Mucosa of rectum (tissue), 2 donors: Measurements from ENCODE around the gene GLIS1.

Experiments used
- H3K27ac ChIP-seq, 2 donors: one replicate each; pipeline ENCODE4 v1.7.0; 2013; ENCODE audit warnings: inconsistent platforms in 2 of 2, low read depth in 2 of 2, low read length in 2 of 2
- H3K27me3 ChIP-seq, 2 donors: one replicate each; pipeline ENCODE4 v1.7.0; 2013; ENCODE audit warnings: low read length in 2 of 2; ENCODE audit not compliant: control insufficient read depth in 2 of 2, insufficient read depth in 2 of 2
- H3K36me3 ChIP-seq, 2 donors: one replicate each; pipeline ENCODE4 v1.7.0; 2013; ENCODE audit warnings: low read length in 2 of 2; ENCODE audit not compliant: control insufficient read depth in 2 of 2, insufficient read depth in 2 of 2
- H3K4me1 ChIP-seq, 2 donors: one replicate each; pipeline ENCODE4 v1.7.0; 2013; ENCODE audit warnings: low read length in 2 of 2, mild to moderate bottlenecking in 1 of 2; ENCODE audit not compliant: control insufficient read depth in 2 of 2, insufficient read depth in 2 of 2
- H3K4me3 ChIP-seq, 2 donors: one replicate each; pipeline ENCODE4 v1.7.0; 2013; ENCODE audit warnings: low read length in 2 of 2
- H3K9ac ChIP-seq, 2 donors: one replicate each; pipeline ENCODE4 v1.7.0; 2013; ENCODE audit warnings: low read length in 2 of 2, low read depth in 1 of 2, mild to moderate bottlenecking in 1 of 2
- H3K9me3 ChIP-seq, 2 donors: one replicate each; pipeline ENCODE4 v1.7.0; 2013; ENCODE audit warnings: low read length in 2 of 2; ENCODE audit not compliant: control insufficient read depth in 2 of 2
- donor health status: healthy.
- donor health status: Normal muscosa, but diverticular disease.

GLIS1 gene

DNA sequence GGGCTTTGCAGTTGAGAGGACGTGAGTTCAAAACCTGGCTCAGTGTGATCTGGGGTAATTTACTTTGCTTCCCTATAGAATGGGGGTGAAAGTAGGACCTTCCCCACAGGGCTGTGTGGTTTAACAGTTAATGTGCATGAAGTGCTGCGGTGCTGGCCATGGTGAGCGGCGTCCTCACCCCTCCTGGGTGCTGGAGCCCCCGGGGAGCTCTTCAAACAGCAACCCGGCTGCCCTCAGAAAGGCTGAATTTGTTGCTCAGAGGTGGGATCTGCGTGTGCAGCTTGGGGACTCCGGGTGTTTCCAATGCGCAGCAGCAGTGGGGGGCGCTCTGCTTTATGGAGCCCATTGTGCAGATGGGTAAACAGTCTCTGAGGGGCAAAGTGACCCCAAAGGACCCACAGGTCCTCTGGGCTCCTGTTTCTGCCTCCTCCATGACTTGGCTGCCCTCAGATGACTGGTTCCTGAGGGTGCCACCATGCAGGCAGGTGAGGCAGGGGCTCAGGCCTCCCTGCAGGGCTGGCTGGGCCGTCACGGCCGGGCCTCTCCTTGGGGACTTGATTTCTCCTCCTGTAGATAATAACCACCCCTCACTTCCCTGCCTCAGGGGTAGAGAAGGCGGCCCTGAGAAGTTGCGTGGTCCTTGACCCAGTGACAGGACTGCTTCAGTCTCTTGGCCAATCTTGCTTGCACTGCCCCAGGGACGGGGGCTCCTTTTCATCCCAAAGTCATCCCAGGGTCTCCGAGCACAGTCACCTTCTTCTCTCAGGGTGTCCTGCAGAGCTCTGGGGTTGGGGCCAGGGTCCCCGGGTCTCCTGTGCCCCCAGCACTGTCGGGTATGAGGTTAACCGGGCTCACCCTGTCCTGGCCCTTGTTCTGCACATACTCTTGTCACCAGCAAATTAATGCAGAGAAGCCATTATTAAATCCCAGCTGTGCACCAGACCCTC lies 239.4 kb downstream of the GLIS1 start:
- Histone ChIP-seq H3K4me1 (no peaks in the 10 kb centered on the region), H3K4me3 (no peak overlapping the region), H3K27ac (no peak overlapping the region), H3K36me3 (no peaks in the 10 kb centered on the region), H3K9me3 (no peaks in the 10 kb centered on the region), H3K9ac (no peak overlapping the region), H3K27me3 (no peaks in the 10 kb centered on the region)

DNA sequence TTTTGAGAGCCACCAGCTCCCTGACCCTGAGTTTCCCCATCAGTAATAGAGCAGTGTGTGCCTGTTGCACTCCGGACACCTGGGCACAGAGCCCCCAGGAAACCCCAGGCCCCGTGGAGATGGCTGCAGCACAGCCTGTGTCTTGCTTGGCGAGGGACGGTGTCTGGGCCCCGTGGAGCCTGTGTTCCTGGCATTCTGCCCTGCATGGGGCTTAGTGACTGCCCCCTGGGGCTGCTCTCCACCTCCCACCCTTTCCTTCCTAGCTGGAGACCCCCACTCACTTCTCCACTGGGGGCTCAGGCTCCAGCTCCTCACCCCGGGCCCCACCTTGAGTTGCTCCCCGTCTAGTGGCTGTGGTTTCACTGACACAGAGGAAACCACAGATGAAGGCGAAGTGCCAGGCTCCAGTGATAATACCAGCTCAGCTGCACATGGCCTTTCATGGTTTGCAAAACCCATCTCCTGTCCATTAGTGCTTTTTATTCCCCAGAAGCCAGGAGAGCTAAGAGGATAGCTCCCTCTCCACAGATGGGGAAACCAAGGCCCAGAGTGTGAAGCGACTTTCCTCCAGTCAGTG lies 240.3 kb downstream of the GLIS1 start:
- H3K27ac ChIP-seq, result no peak overlapping the region
- no peak overlapping the region for H3K4me3 ChIP-seq
- H3K9ac ChIP-seq, result no peak overlapping the region
- H3K9me3 ChIP-seq, result no peaks in the 10 kb centered on the region
- no peaks in the 10 kb centered on the region for H3K27me3 ChIP-seq
- no peaks in the 10 kb centered on the region for H3K4me1 ChIP-seq
- no peaks in the 10 kb centered on the region for H3K36me3 ChIP-seq

DNA sequence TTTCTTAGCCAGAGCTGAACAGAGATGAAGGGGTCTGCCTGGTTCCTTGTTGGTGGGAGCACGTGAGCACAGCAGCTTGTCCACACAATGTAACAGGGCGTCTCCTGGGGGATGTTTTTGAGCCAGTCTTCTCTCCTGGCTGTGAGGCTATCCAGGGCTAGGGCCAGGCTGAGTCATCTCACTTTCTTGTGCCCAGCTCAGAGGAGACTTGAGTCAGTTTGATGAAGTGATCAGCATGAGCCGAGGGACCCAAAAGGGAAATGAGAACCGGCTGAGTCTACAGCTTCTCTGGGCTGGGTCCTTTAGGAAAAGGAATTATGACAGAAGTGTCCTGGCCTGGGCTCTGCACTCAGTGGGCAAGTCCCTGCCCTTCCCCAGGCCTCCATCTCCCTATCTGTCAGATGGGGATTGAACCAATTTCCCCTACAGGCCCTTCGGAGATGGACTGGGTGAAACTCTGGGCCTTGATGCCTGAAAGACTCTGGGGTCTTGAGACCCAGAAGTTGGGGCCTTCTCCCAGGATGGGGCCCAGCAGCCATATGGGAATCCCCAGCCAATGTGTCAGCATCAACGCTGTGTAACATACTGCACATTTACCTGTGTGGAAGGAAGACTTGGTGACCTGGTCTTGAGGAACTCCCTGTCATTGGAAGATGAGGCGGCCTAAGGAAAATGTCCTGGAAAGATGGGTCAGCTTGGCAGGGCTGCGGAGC lies 243.2 kb downstream of the GLIS1 start:
- H3K4me3 ChIP-seq, result no peak overlapping the region
- H3K9me3 ChIP-seq, result no peaks in the 10 kb centered on the region
- H3K9ac ChIP-seq, result no peak overlapping the region
- H3K4me1 ChIP-seq, result no peaks in the 10 kb centered on the region
- H3K27me3 ChIP-seq, result no peaks in the 10 kb centered on the region
- no peak overlapping the region for H3K27ac ChIP-seq
- no peaks in the 10 kb centered on the region for H3K36me3 ChIP-seq

DNA sequence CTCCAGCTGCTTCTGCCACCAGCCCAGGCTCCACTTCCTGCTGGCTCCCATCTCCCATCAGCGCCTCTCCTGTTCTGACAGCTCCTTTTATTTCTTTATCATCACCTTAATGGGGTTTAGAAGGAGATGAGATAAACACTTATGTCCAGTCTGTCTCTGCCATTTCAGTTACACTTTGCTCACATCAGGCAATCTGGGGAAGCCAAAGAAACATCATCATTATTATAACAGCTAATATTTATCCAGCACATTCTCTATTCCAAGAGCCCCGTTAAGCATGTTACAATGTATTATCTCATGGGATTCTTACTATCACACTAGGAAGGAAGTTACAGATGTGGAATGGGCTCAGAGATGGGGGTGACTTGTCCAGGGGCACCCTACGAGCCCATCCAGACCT lies 248.6 kb downstream of the GLIS1 start:
- no peaks in the 10 kb centered on the region for H3K36me3 ChIP-seq
- no peaks in the 10 kb centered on the region for H3K4me1 ChIP-seq
- no peak overlapping the region for H3K4me3 ChIP-seq
- no peaks in the 10 kb centered on the region for H3K9me3 ChIP-seq
- H3K9ac ChIP-seq, result no peak overlapping the region
- peaks cover 8 to 12% of the 10 kb centered on the region in 2 donors for H3K27me3 ChIP-seq
- no peak overlapping the region for H3K27ac ChIP-seq

DNA sequence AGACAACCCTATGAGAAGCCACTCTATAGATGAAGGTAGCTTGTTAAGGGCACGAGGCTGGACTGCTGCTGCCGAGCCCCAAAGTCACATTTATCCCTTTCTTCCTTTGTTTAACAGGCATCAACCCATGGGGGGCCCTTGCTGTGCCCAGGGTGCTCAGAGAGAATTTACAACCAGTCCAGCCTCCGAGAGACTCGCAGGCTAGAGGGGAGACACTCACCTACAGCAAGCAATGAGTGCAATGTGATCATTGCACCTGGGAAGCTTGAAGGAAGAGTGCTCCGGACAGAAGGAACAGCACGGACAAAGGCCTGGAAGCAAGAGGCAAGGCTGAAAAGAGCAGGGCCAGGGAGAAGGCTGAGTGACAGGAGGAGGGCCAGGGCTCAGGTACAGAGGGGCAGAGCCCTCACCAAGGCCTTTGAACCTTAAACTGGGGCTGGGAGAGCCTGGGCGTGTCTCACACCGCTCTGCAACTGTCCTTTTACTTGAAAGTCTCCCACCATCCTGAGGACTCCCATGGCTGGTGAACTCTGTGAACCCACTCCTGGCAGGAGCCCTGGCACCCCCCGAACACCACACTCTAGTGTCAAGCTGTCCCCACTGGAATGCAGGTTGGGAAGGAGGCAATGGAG lies 252.5 kb downstream of the GLIS1 start:
- peaks cover 11 to 12% of the 10 kb centered on the region in 2 donors for H3K27me3 ChIP-seq
- no peak overlapping the region for H3K9ac ChIP-seq
- H3K27ac ChIP-seq, result no peak overlapping the region
- H3K4me1 ChIP-seq, result no peaks in the 10 kb centered on the region
- no peaks in the 10 kb centered on the region for H3K36me3 ChIP-seq
- H3K4me3 ChIP-seq, result no peak overlapping the region
- H3K9me3 ChIP-seq, result no peaks in the 10 kb centered on the region

DNA sequence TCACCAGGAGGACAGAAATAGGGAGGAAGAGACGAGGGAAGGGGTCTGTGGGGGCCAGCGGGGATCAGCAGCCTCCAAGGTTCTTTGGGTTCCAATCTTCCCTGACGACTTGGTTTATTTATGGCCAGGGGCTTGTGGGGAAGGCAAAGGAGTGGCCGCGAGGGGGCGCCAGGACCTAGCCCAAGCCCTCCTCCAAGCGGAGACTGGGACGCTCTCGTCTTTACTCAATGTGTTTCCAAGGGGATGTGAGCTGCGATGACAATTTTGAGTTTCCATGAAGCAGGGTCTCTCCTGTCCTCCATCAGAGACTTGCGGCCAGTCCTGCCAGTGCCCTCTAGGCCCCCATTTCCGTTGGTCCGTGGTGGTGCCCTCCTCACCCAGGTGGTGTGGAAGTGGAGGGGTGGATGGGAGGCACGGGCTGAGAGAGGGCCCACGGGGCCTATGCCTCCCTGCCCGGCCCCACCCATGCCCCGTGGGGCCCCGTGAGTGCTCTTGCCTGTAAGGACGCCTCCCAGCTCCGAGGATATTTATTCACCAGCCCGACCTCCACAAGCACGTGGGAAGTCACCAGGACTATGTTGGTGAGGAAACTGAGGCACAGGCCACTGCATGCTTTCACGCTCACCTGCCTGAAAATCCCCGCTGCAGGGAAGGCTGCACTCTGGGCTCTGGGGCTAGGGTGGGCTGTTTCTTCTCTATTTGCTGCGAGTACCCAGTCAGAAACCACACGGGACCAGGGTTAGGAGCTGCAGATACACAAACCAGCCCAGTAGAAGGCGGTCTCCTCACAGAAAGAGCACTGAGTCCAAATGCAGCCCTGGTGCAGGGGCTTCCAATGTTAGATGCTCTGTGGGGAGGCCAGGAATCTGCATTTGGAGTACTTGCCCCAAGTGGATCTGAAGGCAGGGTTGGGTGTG lies 253.2 kb downstream of the GLIS1 start:
- no peak overlapping the region for H3K4me3 ChIP-seq
- H3K9me3 ChIP-seq, result no peaks in the 10 kb centered on the region
- no peak overlapping the region for H3K9ac ChIP-seq
- H3K36me3 ChIP-seq, result no peaks in the 10 kb centered on the region
- H3K4me1 ChIP-seq, result no peaks in the 10 kb centered on the region
- no peak overlapping the region for H3K27ac ChIP-seq
- peaks cover 11 to 12% of the 10 kb centered on the region in 2 donors for H3K27me3 ChIP-seq

DNA sequence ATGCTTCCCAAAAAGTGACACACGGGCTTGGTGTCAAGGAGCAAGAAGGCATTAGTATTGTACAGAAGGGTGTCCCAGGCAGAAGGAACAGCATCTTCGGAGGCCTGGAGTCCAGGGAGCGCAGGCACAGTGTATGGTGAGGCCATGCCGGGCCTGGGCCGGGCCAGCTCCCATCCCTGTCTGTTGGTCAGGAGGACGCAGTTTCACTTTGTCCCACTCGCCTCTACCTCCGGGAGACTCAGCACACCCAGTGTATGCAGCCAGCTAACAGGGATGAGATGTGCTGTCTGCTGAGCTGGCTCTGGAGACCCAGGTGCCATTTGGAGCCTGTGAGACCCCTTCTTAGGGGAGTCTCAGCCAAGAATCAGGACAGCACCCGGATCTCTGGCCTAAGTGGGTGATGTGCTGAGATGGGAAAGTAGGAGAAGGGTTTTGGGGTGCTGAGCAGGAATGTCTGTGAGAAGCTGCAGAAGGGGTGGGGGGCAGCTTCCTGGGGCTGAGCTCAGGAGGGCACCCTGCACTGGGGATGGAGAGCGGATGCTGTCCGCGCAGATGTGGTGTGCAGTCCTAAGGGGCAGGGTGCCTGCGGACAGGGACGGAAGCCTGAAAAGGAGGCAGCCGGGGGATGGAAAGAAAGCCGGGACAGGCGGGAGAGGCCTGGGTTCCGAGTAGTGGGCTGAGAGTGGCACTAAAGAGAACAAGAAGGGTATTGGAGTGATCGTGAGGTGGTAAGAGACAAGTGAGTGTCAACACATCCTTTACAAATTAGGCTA lies 254.1 kb downstream of the GLIS1 start:
- Histone ChIP-seq H3K27me3 (peaks cover 7 to 11% of the 10 kb centered on the region in 2 donors), H3K9ac (no peak overlapping the region)

DNA sequence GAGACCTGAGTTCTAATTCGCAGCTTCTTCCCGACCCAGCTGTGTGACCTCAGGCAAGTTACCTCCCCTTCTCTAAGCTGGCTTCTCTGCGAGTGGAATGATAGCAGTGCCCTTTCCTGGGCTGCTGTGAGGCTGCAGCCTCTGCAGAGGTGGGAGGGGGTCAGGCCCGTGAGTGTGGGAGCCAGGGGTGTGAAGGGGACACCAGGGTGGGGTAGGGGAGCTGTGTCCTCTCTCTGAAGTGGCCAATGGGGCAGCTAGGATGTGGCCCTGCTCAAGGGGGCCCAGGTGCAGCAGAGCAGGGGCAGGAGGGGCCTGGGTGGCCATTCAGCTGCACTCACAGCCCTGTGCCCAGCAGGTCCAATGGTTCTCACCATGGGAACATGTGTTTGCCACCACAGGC lies 255.3 kb downstream of the GLIS1 start:
- Histone ChIP-seq H3K4me1 (no peaks in the 10 kb centered on the region), H3K4me3 (no peak overlapping the region), H3K36me3 (no peaks in the 10 kb centered on the region), H3K27me3 (peaks cover 7 to 11% of the 10 kb centered on the region in 2 donors), H3K27ac (no peak overlapping the region), H3K9ac (no peak overlapping the region), H3K9me3 (no peaks in the 10 kb centered on the region)

More for the DNA sequence above, 254.1 kb downstream of the GLIS1 start:
- no peaks in the 10 kb centered on the region for H3K4me1 ChIP-seq
- H3K9me3 ChIP-seq, result no peaks in the 10 kb centered on the region
- no peak overlapping the region for H3K4me3 ChIP-seq
- H3K36me3 ChIP-seq, result no peaks in the 10 kb centered on the region
- no peak overlapping the region for H3K27ac ChIP-seq

DNA sequence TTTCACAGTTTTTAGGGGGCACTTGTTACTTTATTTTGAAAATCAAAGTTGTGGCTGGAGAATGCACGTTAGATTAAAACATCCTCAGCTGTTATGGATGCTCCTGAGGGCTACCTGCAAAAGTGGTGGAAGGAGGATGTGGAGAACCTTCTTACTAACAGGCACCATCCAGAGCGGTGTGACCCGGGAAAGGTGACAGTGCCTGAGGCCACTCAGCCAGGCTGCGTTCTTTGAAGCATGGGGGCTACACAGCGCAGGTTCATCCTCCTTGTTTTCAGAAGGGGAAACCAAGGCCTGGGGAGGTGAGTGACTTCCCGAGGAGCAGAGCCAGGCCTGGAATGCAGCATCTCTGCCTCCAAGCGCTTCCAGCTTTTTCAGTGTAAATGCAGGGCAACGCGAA lies 255.8 kb downstream of the GLIS1 start:
- H3K4me1 ChIP-seq, result no peaks in the 10 kb centered on the region
- H3K9ac ChIP-seq, result no peak overlapping the region
- no peak overlapping the region for H3K4me3 ChIP-seq
- peaks cover 7 to 11% of the 10 kb centered on the region in 2 donors for H3K27me3 ChIP-seq
- no peaks in the 10 kb centered on the region for H3K9me3 ChIP-seq
- H3K27ac ChIP-seq, result no peak overlapping the region
- H3K36me3 ChIP-seq, result no peaks in the 10 kb centered on the region
